SKM-1 treated with dmso at 0.1 percent for 144 hours (cell line): ENCODE measurements around the gene ZNF816.
A peak's percentile ranks its signal among the peaks of the same experiment; 100 is the strongest.
"Not testable (repeated sequence)": the region's sequence is repeated elsewhere in the genome, so short reads cannot be mapped to it uniquely, and the experiment has no call there.

Source experiments
- DNase-seq: peaks from one replicate; lab custom pipeline; 2025; ENCODE audit not compliant: unreplicated experiment; lab: John Stamatoyannopoulos, UW

Gene ZNF816

GRCh38 chr19:52936151-52936953 lies 26.3 kb downstream of the ZNF816 start:
- DNase-seq, result peak; percentile 37

GRCh38 chr19:52935434-52935833 lies 27.2 kb downstream of the ZNF816 start:
- no peak for DNase-seq

- DNase-seq, result not testable (repeated sequence)
These were observed 38.0 kb downstream of the ZNF816 start for GRCh38 chr19:52924641-52925040.

GRCh38 chr19:52923778-52924593 lies 38.7 kb downstream of the ZNF816 start:
- peak; percentile 17 for DNase-seq

- DNase-seq, result peak; percentile 12
These were observed 39.6 kb downstream of the ZNF816 start, which contains the start of gene ZNF888 for GRCh38 chr19:52922841-52923777. Gene ZNF888, minus strand, starts transcription at chr19:52923428. Its CDS starts 5,555 bp downstream, at chr19:52917873.

- no peak for DNase-seq
These were observed 45.1 kb downstream of the ZNF816 start for GRCh38 chr19:52917531-52917930.

GRCh38 chr19:52910648-52911047 lies 52.0 kb downstream of the ZNF816 start:
- no peak for DNase-seq

- not testable (repeated sequence) for DNase-seq
These were observed 58.5 kb downstream of the ZNF816 start for GRCh38 chr19:52904052-52904780.

GRCh38 chr19:52901842-52902241 lies 60.8 kb downstream of the ZNF816 start:
- DNase-seq, result no peak
